H9 (cell line): ENCODE results near the gene THSD7A. TPM values are rescaled to one million over a fixed set of nuclear protein-coding genes. Genes with fewer than 3 reads are reported as not detected.

ENCODE experiments used
- DNase-seq: peaks from one replicate; pipeline ENCODE4 v3.0.0-alpha.2; 2017
- H2AFZ ChIP-seq: one replicate; pipeline ENCODE4 v1.6.1; 2013; ENCODE audit warnings: mild to moderate bottlenecking, low read length, control low read depth, moderate library complexity
- H2AK5ac ChIP-seq: 2 replicates; pipeline ENCODE4 v1.6.1; 2013; ENCODE audit warnings: low read length, control low read depth, mixed read lengths; ENCODE audit not compliant: insufficient read length
- H2BK120ac ChIP-seq: one replicate; pipeline ENCODE4 v1.6.1; 2013; ENCODE audit warnings: low read depth, mild to moderate bottlenecking, low read length, control low read depth, inconsistent platforms; ENCODE audit not compliant: poor library complexity, severe bottlenecking
- H2BK12ac ChIP-seq: 2 replicates; pipeline ENCODE4 v1.6.1; 2013; ENCODE audit warnings: low read length, control low read depth, mixed read lengths, low read depth; ENCODE audit not compliant: insufficient read length
- H2BK15ac ChIP-seq: 2 replicates; pipeline ENCODE4 v1.6.1; 2013; ENCODE audit warnings: low read depth, low read length, control low read depth
- H2BK20ac ChIP-seq: one replicate; pipeline ENCODE4 v1.6.1; 2013; ENCODE audit warnings: low read depth, mild to moderate bottlenecking, low read length, control low read depth, inconsistent platforms; ENCODE audit not compliant: poor library complexity, severe bottlenecking
- H2BK5ac ChIP-seq: 2 replicates; pipeline ENCODE4 v1.6.1; 2013; ENCODE audit warnings: low read length, control low read depth, mixed read lengths; ENCODE audit not compliant: insufficient read length
- H3K14ac ChIP-seq: 2 replicates; pipeline ENCODE4 v1.6.1; 2013; ENCODE audit warnings: low read length, control low read depth; ENCODE audit not compliant: insufficient read depth
- H3K18ac ChIP-seq: 2 replicates; pipeline ENCODE4 v1.6.1; 2013; ENCODE audit warnings: low read depth, mild to moderate bottlenecking, mixed read lengths, low read length, control low read depth; ENCODE audit not compliant: insufficient read length
- H3K23ac ChIP-seq: 2 replicates; pipeline ENCODE4 v1.6.1; 2013; ENCODE audit warnings: low read length, control low read depth, mixed read lengths, low read depth; ENCODE audit not compliant: insufficient read length
- H3K23me2 ChIP-seq: 2 replicates; pipeline ENCODE4 v1.6.1; 2013; ENCODE audit warnings: low read depth, mild to moderate bottlenecking, mixed read lengths, low read length, control low read depth; ENCODE audit not compliant: insufficient read length, poor library complexity, severe bottlenecking
- H3K27ac ChIP-seq: 2 replicates; pipeline ENCODE4 v1.5.1; 2013; ENCODE audit warnings: low read length, control low read depth, mixed read lengths, low read depth; ENCODE audit not compliant: insufficient read length
- H3K27me3 ChIP-seq: 2 replicates; pipeline ENCODE4 v1.6.1; 2013; ENCODE audit warnings: low read length, control low read depth, inconsistent platforms; ENCODE audit not compliant: insufficient read depth
- H3K4ac ChIP-seq: 2 replicates; pipeline ENCODE4 v1.6.1; 2013; ENCODE audit warnings: low read depth, mild to moderate bottlenecking, control low read depth, inconsistent platforms, low read length, moderate library complexity
- H3K4me1 ChIP-seq: 2 replicates; pipeline ENCODE4 v1.6.1; 2013; ENCODE audit warnings: low read length, control low read depth, inconsistent platforms; ENCODE audit not compliant: insufficient read depth
- H3K4me2 ChIP-seq: 2 replicates; pipeline ENCODE4 v1.6.1; 2013; ENCODE audit warnings: low read length, control low read depth, mixed read lengths; ENCODE audit not compliant: insufficient read length, insufficient read depth
- H3K56ac ChIP-seq: 2 replicates; pipeline ENCODE4 v1.6.1; 2013; ENCODE audit warnings: low read depth, mild to moderate bottlenecking, mixed read lengths, low read length, control low read depth; ENCODE audit not compliant: insufficient read length
- H3K79me1 ChIP-seq: 2 replicates; pipeline ENCODE4 v1.6.1; 2013; ENCODE audit warnings: low read depth, mild to moderate bottlenecking, moderate library complexity, low read length, control low read depth, inconsistent platforms; ENCODE audit not compliant: insufficient read depth, poor library complexity, severe bottlenecking
- H3K79me2 ChIP-seq: 2 replicates; pipeline ENCODE4 v1.6.1; 2013; ENCODE audit warnings: low read length, control low read depth, inconsistent platforms; ENCODE audit not compliant: insufficient read depth
- H3K9ac ChIP-seq: 2 replicates; pipeline ENCODE4 v1.6.1; 2013; ENCODE audit warnings: low read length, control low read depth, mixed read lengths; ENCODE audit not compliant: insufficient read length; ENCODE audit errors: extremely low read depth
- H3K9me3 ChIP-seq: one replicate; pipeline ENCODE4 v1.6.1; 2013; ENCODE audit warnings: low read depth, low read length, inconsistent platforms; ENCODE audit not compliant: control insufficient read depth
- H3T11ph ChIP-seq: one replicate; pipeline ENCODE4 v1.6.1; 2013; ENCODE audit warnings: mild to moderate bottlenecking, low read length, control low read depth, inconsistent platforms
- H4K20me1 ChIP-seq: one replicate; pipeline ENCODE4 v1.6.1; 2013; ENCODE audit not compliant: control insufficient read depth, insufficient read length, insufficient read depth
- H4K5ac ChIP-seq: 2 replicates; pipeline ENCODE4 v1.6.1; 2013; ENCODE audit warnings: low read depth, mild to moderate bottlenecking, mixed read lengths, low read length, control low read depth; ENCODE audit not compliant: insufficient read length
- H4K8ac ChIP-seq: replicated peaks from 2 replicates; pipeline ENCODE4 v1.6.1; 2013; ENCODE audit warnings: low read length, control low read depth, mixed read lengths, low read depth; ENCODE audit not compliant: insufficient read length
- H4K91ac ChIP-seq: 2 replicates; pipeline ENCODE4 v1.6.1; 2013; ENCODE audit warnings: low read depth, mild to moderate bottlenecking, moderate library complexity, mixed read lengths, low read length, control low read depth; ENCODE audit not compliant: insufficient read length
- H3K27ac Mint-ChIP-seq, 3 experiments: 2 replicates in 2 of 3; 3 replicates in 1 of 3; pipeline ENCODE4 v1.8.0; 2020 to 2021; ENCODE audit warnings: mixed read lengths in 3 of 3, mild to moderate bottlenecking in 1 of 3, moderate library complexity in 1 of 3
- H3K27me3 Mint-ChIP-seq: 2 replicates; pipeline ENCODE4 v1.8.0; 2021; ENCODE audit warnings: low read depth, mild to moderate bottlenecking, moderate library complexity, mixed read lengths
- H3K36me3 Mint-ChIP-seq, 3 experiments: 2 replicates in 2 of 3; 3 replicates in 1 of 3; pipeline ENCODE4 v1.8.0; 2020 to 2021; ENCODE audit warnings: low read depth in 3 of 3, mixed read lengths in 3 of 3; ENCODE audit not compliant: insufficient read depth in 1 of 3
- H3K4me1 Mint-ChIP-seq, 2 experiments: 2 replicates each; pipeline ENCODE4 v1.8.0; 2020; ENCODE audit warnings: mixed read lengths in 2 of 2
- H3K4me3 Mint-ChIP-seq, 2 experiments: 2 replicates in 1 of 2; 3 replicates in 1 of 2; pipeline ENCODE4 v1.8.0; 2020 to 2021; ENCODE audit warnings: mild to moderate bottlenecking in 2 of 2, mixed read lengths in 2 of 2, moderate library complexity in 1 of 2
- H3K9me3 Mint-ChIP-seq, 2 experiments: 2 replicates in 1 of 2; 3 replicates in 1 of 2; pipeline ENCODE4 v1.8.0; 2020; ENCODE audit warnings: mild to moderate bottlenecking in 2 of 2, mixed read lengths in 2 of 2, moderate library complexity in 1 of 2
- WGBS: extraction: QIAGEN DNeasy Blood & Tissue Kit; methylation state at CpG from one replicate; pipeline ENCODE4 v1.1.7; 2013; ENCODE audit warnings: missing lambda C conversion rate, low lambda C conversion rate, mixed read lengths; ENCODE audit not compliant: insufficient read length; ENCODE audit errors: extremely low coverage; 5-methylcytosine and 5-hydroxymethylcytosine counted together
- total RNA-seq: library from RNA; stranded (reverse); gene quantifications from 2 replicates; pipeline ENCODE4 v1.2.1, GENCODE V29; 2021
- TF ChIP-seq, protein P1 (sequence below): fragments of 200-600 bp; sonication (generic); conservative IDR thresholded peaks from 3 replicates; pipeline ENCODE4 v1.8.0; 2021; ENCODE audit warnings: antibody characterized with exemption, mild to moderate bottlenecking

THSD7A gene
- total RNA-seq, 1 experiment from 2014 or later = 0.42 TPM

DNA sequence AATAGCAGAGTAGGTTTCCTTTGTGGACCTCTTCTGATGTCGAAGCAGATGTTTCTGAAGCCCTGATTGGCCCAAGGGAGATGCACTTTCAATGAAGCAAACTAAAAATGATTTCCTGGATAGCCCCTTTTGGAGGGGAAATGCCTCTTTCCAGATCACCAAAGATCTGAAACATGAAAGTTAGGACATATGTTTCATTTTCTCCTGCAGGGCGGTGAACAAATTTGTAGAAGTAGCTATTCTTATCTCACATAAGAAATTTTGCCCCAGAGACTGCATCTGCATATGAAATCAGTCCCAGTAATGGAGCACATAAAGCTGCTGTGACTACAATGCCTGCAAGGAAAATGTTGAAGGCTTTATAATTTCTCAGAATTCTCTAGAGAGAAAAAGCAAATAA, 56.0 kb downstream of the THSD7A start:
- Mint-ChIP-seq H3K27me3 (no peaks in the 10 kb centered on the region), H3K4me3 (no peak overlapping the region), H3K27ac (no peak overlapping the region), H3K9me3 (no peaks in the 10 kb centered on the region), H3K4me1 (no peaks in the 10 kb centered on the region), H3K36me3 (no peaks in the 10 kb centered on the region)
- Histone ChIP-seq H3K23me2 (no peaks in the 10 kb centered on the region), H2AFZ (no peak overlapping the region), H2BK120ac (no peak overlapping the region), H3K4me2 (no peak overlapping the region), H4K20me1 (no peaks in the 10 kb centered on the region), H3K4ac (no peak overlapping the region), H3K79me2 (no peaks in the 10 kb centered on the region), H4K8ac (no peak overlapping the region), H3K79me1 (no peaks in the 10 kb centered on the region), H2BK20ac (no peak overlapping the region), H3T11ph (no peak overlapping the region), H4K5ac (no peak overlapping the region), H2BK5ac (no peak overlapping the region), H3K27me3 (no peaks in the 10 kb centered on the region), H2AK5ac (no peak overlapping the region), H4K91ac (no peak overlapping the region), H3K56ac (no peak overlapping the region), H2BK12ac (no peak overlapping the region), H2BK15ac (no peak overlapping the region), H3K9me3 (no peaks in the 10 kb centered on the region), H3K4me1 (no peaks in the 10 kb centered on the region), H3K18ac (no peak overlapping the region), H3K23ac (no peak overlapping the region), H3K27ac (no peak overlapping the region), H3K9ac (no peak overlapping the region), H3K14ac (no peak overlapping the region)
- no peak for DNase-seq
- TF ChIP-seq, protein P1, sequence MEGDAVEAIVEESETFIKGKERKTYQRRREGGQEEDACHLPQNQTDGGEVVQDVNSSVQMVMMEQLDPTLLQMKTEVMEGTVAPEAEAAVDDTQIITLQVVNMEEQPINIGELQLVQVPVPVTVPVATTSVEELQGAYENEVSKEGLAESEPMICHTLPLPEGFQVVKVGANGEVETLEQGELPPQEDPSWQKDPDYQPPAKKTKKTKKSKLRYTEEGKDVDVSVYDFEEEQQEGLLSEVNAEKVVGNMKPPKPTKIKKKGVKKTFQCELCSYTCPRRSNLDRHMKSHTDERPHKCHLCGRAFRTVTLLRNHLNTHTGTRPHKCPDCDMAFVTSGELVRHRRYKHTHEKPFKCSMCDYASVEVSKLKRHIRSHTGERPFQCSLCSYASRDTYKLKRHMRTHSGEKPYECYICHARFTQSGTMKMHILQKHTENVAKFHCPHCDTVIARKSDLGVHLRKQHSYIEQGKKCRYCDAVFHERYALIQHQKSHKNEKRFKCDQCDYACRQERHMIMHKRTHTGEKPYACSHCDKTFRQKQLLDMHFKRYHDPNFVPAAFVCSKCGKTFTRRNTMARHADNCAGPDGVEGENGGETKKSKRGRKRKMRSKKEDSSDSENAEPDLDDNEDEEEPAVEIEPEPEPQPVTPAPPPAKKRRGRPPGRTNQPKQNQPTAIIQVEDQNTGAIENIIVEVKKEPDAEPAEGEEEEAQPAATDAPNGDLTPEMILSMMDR = no peak
- WGBS = no CpG with 5 or more reads among the region's 2 CpGs
